Astrocyte of the hippocampus (primary cell): ENCODE data around the gene ATP8B3.

ENCODE experiments used
- DNase-seq: peaks from one replicate; pipeline ENCODE4 v3.0.0; 2011; ENCODE audit warnings: low read depth, low spot score

Gene ATP8B3

GRCh38 chr19:1756705-1757465, 55.2 kb downstream of the ATP8B3 start:
- DNase-seq: no peak

- no peak for DNase-seq
These were observed 55.8 kb downstream of the ATP8B3 start for GRCh38 chr19:1756264-1756663.

- no peak for DNase-seq
These were observed 56.5 kb downstream of the ATP8B3 start for GRCh38 chr19:1755467-1756171.

GRCh38 chr19:1754636-1755466, 57.2 kb downstream of the ATP8B3 start:
- peak; percentile 32 for DNase-seq

- no peak for DNase-seq
These were observed 57.9 kb downstream of the ATP8B3 start for GRCh38 chr19:1754018-1754635.

- DNase-seq: peak; percentile 51
These were observed 59.0 kb downstream of the ATP8B3 start, which contains the start of gene ONECUT3 for GRCh38 chr19:1752757-1753728. Gene ONECUT3 (plus strand): TSS chr19:1753506. CDS start chr19:1753663, 157 bp downstream.

GRCh38 chr19:1752009-1752756, 59.9 kb downstream of the ATP8B3 start:
- DNase-seq: no peak

- DNase-seq: no peak
These were observed 60.6 kb downstream of the ATP8B3 start for GRCh38 chr19:1751367-1752008.

GRCh38 chr19:1750343-1751021, 61.6 kb downstream of the ATP8B3 start:
- DNase-seq: no peak

GRCh38 chr19:1749373-1750342, 62.4 kb downstream of the ATP8B3 start:
- peak; percentile 36 for DNase-seq

- peak; percentile 22 for DNase-seq
These were observed 63.2 kb downstream of the ATP8B3 start for GRCh38 chr19:1748873-1749341.

GRCh38 chr19:1748115-1748872, 63.8 kb downstream of the ATP8B3 start:
- DNase-seq: peak; percentile 33

- DNase-seq: peak; percentile 86
These were observed 64.6 kb downstream of the ATP8B3 start for GRCh38 chr19:1747285-1748114.

- DNase-seq: peak; percentile 46
These were observed 65.4 kb downstream of the ATP8B3 start for GRCh38 chr19:1746401-1747284.

- no peak for DNase-seq
These were observed 66.5 kb downstream of the ATP8B3 start for GRCh38 chr19:1745589-1746031.
